CD14-positive monocyte (primary cell): Measurements from ENCODE around the gene PTPRN2. TPM values are rescaled to one million over a fixed set of nuclear protein-coding genes. Genes with fewer than 3 reads are reported as not detected.

Source experiments
- DNase-seq, 3 donors: peaks; one replicate each; pipeline ENCODE4 v3.0.0-alpha.2; 2011 to 2022
- H2AFZ ChIP-seq: 2 replicates; pipeline ENCODE4 v1.6.0; 2012; ENCODE audit warnings: mild to moderate bottlenecking, low read depth, low read length, inconsistent platforms; ENCODE audit not compliant: insufficient read depth, poor library complexity, severe bottlenecking
- H3K27ac ChIP-seq, 2 donors: 1 replicate in 1 of 2; 2 replicates in 1 of 2; pipeline ENCODE4 v1.5.1; 2012 to 2013; ENCODE audit warnings: low read length in 2 of 2, control low read depth in 1 of 2, inconsistent platforms in 1 of 2, low read depth in 1 of 2, mild to moderate bottlenecking in 1 of 2
- H3K27me3 ChIP-seq, 2 donors: one replicate each; pipeline versions ENCODE4 v1.6.0 to v1.6.1; 2011 to 2013; ENCODE audit warnings: low read length in 2 of 2; ENCODE audit not compliant: control insufficient read depth in 2 of 2, insufficient read depth in 2 of 2
- H3K36me3 ChIP-seq, 2 donors: replicated peaks in 1 of 2; 1 replicate in 1 of 2; 2 replicates in 1 of 2; pipeline versions ENCODE4 v1.5.1 to v1.6.1; 2012 to 2013; ENCODE audit warnings: low read length in 2 of 2, control low read depth in 1 of 2, inconsistent platforms in 1 of 2, mild to moderate bottlenecking in 1 of 2; ENCODE audit not compliant: insufficient read depth in 2 of 2, control insufficient read depth in 1 of 2
- H3K4me1 ChIP-seq, 2 donors: 1 replicate in 1 of 2; 2 replicates in 1 of 2; pipeline versions ENCODE4 v1.5.1 to v1.6.1; 2012 to 2013; ENCODE audit warnings: low read length in 2 of 2, control low read depth in 1 of 2, inconsistent platforms in 1 of 2, mild to moderate bottlenecking in 1 of 2, moderate library complexity in 1 of 2; ENCODE audit not compliant: insufficient read depth in 2 of 2, control insufficient read depth in 1 of 2
- H3K4me2 ChIP-seq: replicated peaks from 2 replicates; pipeline ENCODE3; 2012; ENCODE audit warnings: low read length, moderate library complexity, mild to moderate bottlenecking; ENCODE audit not compliant: poor library complexity, severe bottlenecking; ENCODE audit errors: extremely low read depth
- H3K4me3 ChIP-seq, 3 experiments: fragments of 200-600 bp in 1 of 3; sonication (generic) in 1 of 3; replicated peaks in 1 of 3; 1 replicate in 2 of 3; 2 replicates in 1 of 3; pipeline ENCODE4 v1.5.1; 2011 to 2013; ENCODE audit warnings: low read length in 3 of 3, mild to moderate bottlenecking in 3 of 3, control low read depth in 2 of 3, low read depth in 2 of 3, inconsistent platforms in 1 of 3, moderate library complexity in 1 of 3
- H3K79me2 ChIP-seq: 2 replicates; pipeline ENCODE4 v1.6.0; 2012; ENCODE audit warnings: mild to moderate bottlenecking, control low read depth, inconsistent platforms, low read length, moderate library complexity; ENCODE audit not compliant: insufficient read depth
- H3K9ac ChIP-seq: 2 replicates; pipeline ENCODE4 v1.6.0; 2017; ENCODE audit warnings: low read length, mild to moderate bottlenecking; ENCODE audit not compliant: insufficient read depth, poor library complexity, severe bottlenecking
- H3K9me3 ChIP-seq, 2 donors: replicated peaks in 1 of 2; 1 replicate in 1 of 2; 2 replicates in 1 of 2; pipeline versions ENCODE4 v1.5.1 to v1.6.1; 2012 to 2013; ENCODE audit warnings: low read length in 2 of 2, control low read depth in 1 of 2; ENCODE audit not compliant: control insufficient read depth in 1 of 2, insufficient read depth in 1 of 2
- H4K20me1 ChIP-seq: 2 replicates; pipeline ENCODE4 v1.6.0; 2012; ENCODE audit warnings: mild to moderate bottlenecking, low read length, control low read depth, moderate library complexity; ENCODE audit not compliant: insufficient read depth
- H3K27ac Mint-ChIP-seq, 7 donors: one replicate each; pipeline ENCODE4 v1.8.0; 2020; ENCODE audit warnings: mild to moderate bottlenecking in 7 of 7, mixed read lengths in 7 of 7, moderate library complexity in 6 of 7, inconsistent platforms in 2 of 7
- H3K27me3 Mint-ChIP-seq, 3 donors: one replicate each; pipeline ENCODE4 v1.8.0; 2021 to 2022; ENCODE audit warnings: low read depth in 3 of 3, mild to moderate bottlenecking in 3 of 3, mixed read lengths in 3 of 3, moderate library complexity in 3 of 3, inconsistent platforms in 1 of 3
- H3K36me3 Mint-ChIP-seq, 2 donors: one replicate each; pipeline ENCODE4 v1.8.0; 2020; ENCODE audit warnings: mixed read lengths in 2 of 2, inconsistent platforms in 1 of 2, mild to moderate bottlenecking in 1 of 2
- H3K4me1 Mint-ChIP-seq: one replicate; pipeline ENCODE4 v1.8.0; 2020; ENCODE audit warnings: mild to moderate bottlenecking, mixed read lengths
- H3K4me3 Mint-ChIP-seq, 2 donors: one replicate each; pipeline ENCODE4 v1.8.0; 2020; ENCODE audit warnings: mild to moderate bottlenecking in 2 of 2, mixed read lengths in 2 of 2, moderate library complexity in 1 of 2
- H3K9me3 Mint-ChIP-seq, 7 donors: one replicate each; pipeline ENCODE4 v1.8.0; 2020 to 2022; ENCODE audit warnings: mixed read lengths in 7 of 7, mild to moderate bottlenecking in 6 of 7, moderate library complexity in 6 of 7, inconsistent platforms in 2 of 7
- WGBS: methylation state at CpG from one replicate; pipeline ENCODE4 v1.1.5; 2013; ENCODE audit warnings: missing lambda C conversion rate; ENCODE audit not compliant: insufficient coverage; 5-methylcytosine and 5-hydroxymethylcytosine counted together
- intact Hi-C, 2 donors: fragments of 100-400 bp; cut with micrococcal nuclease; formaldehyde crosslinking; loops; one replicate each; pipeline versions ENCODE4 v1.15.0 to v1.15.1; 2023
- polyA plus RNA-seq, 3 donors: library from polyadenylated mRNA; depleted of rRNA in 1 of 3; unstranded in 2 of 3; stranded (reverse) in 1 of 3; fragments of 300-500 nt in 2 of 3; fragments of >200 nt in 1 of 3; fragmentation: Illumina TruSeq in 2 of 3; gene quantifications; 1 replicate in 2 of 3; 2 replicates in 1 of 3; pipeline ENCODE4 v1.2.3, GENCODE V29; 2012 to 2021
- TF ChIP-seq, protein P1 (sequence below): fragments of 200-600 bp; IDR thresholded peaks from one replicate; pipeline ENCODE4 v1.8.0; 2022; ENCODE audit warnings: antibody characterized with exemption, mild to moderate bottlenecking

Gene PTPRN2
- polyA plus RNA-seq, 3 donors: 0.25 to 1.4 (median 0.97) TPM

DNA sequence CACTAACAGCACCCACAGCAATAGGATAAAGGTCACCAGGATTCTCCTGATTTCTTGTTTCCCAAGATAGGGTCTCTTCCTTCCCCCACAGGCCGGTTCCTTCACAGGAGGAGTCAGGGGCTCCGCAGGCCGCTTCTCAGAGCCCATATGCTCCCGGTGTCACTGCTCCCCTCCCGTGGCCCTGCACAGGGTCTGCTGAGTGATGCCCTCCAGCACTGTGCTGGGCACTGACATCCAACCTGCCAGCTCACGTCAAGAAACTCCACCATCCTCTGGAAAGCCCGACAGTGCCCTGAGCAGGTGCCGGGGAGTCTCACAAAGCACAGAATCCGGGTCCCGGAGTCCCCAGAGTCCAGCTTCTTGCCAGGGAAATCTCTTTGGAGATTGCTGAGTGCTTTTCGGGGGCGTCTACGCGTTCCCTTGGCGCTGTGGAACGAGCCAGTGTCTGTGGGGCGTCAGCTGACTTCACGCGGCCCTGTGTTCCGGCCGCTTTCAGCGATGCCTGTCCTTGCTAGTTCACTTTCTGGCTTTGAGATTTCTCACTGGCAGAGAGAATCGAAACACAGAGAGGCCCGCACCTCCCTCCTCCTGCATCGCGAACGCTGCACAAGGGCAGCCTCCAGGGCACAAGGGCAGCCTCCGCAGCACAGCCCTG, 683.3 kb downstream of the PTPRN2 start:
- Histone ChIP-seq H3K27me3 (no peaks in the 10 kb centered on the region), H3K4me3 (no peak overlapping the region), H3K79me2 (no peaks in the 10 kb centered on the region), H3K9me3 (peaks cover 0 to 2% of the 10 kb centered on the region in 2 donors), H2AFZ (no peak overlapping the region), H3K4me1 (no peaks in the 10 kb centered on the region), H3K27ac (no peak overlapping the region), H4K20me1 (no peaks in the 10 kb centered on the region), H3K9ac (no peak overlapping the region), H3K36me3 (no peaks in the 10 kb centered on the region), H3K4me2 (no peak overlapping the region)
- 84% methylated on average over 28 of the region's 28 CpGs for WGBS
- intact Hi-C loops: no loop called here
- Mint-ChIP-seq H3K27ac (no peak overlapping the region), H3K4me3 (no peak overlapping the region), H3K9me3 (peaks cover 0 to 5% (median 1%) of the 10 kb centered on the region in 7 donors), H3K4me1 (no peaks in the 10 kb centered on the region), H3K27me3 (peaks cover 2 to 10% (median 5%) of the 10 kb centered on the region in 3 donors), H3K36me3 (no peaks in the 10 kb centered on the region)
- DNase-seq: no peak
- TF ChIP-seq, protein P1, sequence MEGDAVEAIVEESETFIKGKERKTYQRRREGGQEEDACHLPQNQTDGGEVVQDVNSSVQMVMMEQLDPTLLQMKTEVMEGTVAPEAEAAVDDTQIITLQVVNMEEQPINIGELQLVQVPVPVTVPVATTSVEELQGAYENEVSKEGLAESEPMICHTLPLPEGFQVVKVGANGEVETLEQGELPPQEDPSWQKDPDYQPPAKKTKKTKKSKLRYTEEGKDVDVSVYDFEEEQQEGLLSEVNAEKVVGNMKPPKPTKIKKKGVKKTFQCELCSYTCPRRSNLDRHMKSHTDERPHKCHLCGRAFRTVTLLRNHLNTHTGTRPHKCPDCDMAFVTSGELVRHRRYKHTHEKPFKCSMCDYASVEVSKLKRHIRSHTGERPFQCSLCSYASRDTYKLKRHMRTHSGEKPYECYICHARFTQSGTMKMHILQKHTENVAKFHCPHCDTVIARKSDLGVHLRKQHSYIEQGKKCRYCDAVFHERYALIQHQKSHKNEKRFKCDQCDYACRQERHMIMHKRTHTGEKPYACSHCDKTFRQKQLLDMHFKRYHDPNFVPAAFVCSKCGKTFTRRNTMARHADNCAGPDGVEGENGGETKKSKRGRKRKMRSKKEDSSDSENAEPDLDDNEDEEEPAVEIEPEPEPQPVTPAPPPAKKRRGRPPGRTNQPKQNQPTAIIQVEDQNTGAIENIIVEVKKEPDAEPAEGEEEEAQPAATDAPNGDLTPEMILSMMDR: no peak

DNA sequence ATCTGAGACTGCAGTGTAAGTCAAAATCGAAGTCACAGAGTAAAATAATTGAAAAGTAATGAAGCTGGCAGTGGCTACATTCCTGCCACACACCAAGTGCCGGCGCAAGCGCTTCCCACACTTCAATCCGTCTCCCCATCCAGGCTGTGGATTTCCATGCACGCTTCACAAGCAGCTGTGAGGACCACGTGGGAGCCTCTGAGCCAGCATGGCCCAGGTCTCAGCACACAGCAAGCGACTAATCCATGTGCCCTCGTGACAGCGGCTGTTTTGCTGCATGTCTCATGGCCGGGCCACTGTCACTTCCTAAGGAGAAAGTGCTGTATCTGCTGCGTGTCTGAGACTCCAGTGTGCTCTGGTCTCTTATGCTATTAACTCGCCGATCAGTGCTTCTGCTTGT, 683.9 kb downstream of the PTPRN2 start:
- Histone ChIP-seq H4K20me1 (no peaks in the 10 kb centered on the region), H3K27ac (no peak overlapping the region), H3K79me2 (no peaks in the 10 kb centered on the region), H3K36me3 (no peaks in the 10 kb centered on the region), H3K4me3 (no peak overlapping the region), H3K4me2 (no peak overlapping the region), H2AFZ (no peak overlapping the region), H3K9me3 (no peaks in the 10 kb centered on the region), H3K4me1 (no peaks in the 10 kb centered on the region), H3K27me3 (no peaks in the 10 kb centered on the region), H3K9ac (no peak overlapping the region)
- peaks cover 0 to 5% (median 1%) of the 10 kb centered on the region in 7 donors for H3K9me3 Mint-ChIP-seq
- 85% methylated on average over 13 of the region's 14 CpGs for WGBS
- no peak overlapping the region for H3K27ac Mint-ChIP-seq
- no peak for DNase-seq
- no peak overlapping the region for H3K4me3 Mint-ChIP-seq
- TF ChIP-seq, protein P1: no peak
- no peaks in the 10 kb centered on the region for H3K36me3 Mint-ChIP-seq
- intact Hi-C loops: no loop called here
- peaks cover 2 to 10% (median 4%) of the 10 kb centered on the region in 3 donors for H3K27me3 Mint-ChIP-seq
- H3K4me1 Mint-ChIP-seq: no peaks in the 10 kb centered on the region
